Mesothelial cell of epicardium (in vitro differentiated cells): ENCODE measurements around the gene ATF6B. TPM values are rescaled to one million over a fixed set of nuclear protein-coding genes. Genes with fewer than 3 reads are reported as not detected.

ENCODE experiments used
- DNase-seq, 2 experiments: peaks; one replicate each; pipeline ENCODE4 v3.0.0; 2021; ENCODE audit warnings: low spot score in 2 of 2; ENCODE audit not compliant: unreplicated experiment in 2 of 2
- H3K27ac Mint-ChIP-seq: 2 replicates; pipeline ENCODE4 v1.8.0; 2021; ENCODE audit warnings: mixed read lengths
- H3K27me3 Mint-ChIP-seq: 2 replicates; pipeline ENCODE4 v1.8.0; 2021; ENCODE audit warnings: low read depth, mixed read lengths
- H3K36me3 Mint-ChIP-seq: 2 replicates; pipeline ENCODE4 v1.8.0; 2021; ENCODE audit warnings: mixed read lengths
- H3K4me1 Mint-ChIP-seq: 2 replicates; pipeline ENCODE4 v1.8.0; 2021; ENCODE audit warnings: mixed read lengths
- H3K4me3 Mint-ChIP-seq: 2 replicates; pipeline ENCODE4 v1.8.0; 2021; ENCODE audit warnings: mild to moderate bottlenecking, moderate library complexity, mixed read lengths
- H3K9me3 Mint-ChIP-seq: 2 replicates; pipeline ENCODE4 v1.8.0; 2021; ENCODE audit warnings: mixed read lengths
- CTCF ChIP-seq: fragments of 200-600 bp; sonication (generic); IDR thresholded peaks from one replicate; pipeline ENCODE4 v1.5.0; 2021; ENCODE audit warnings: antibody characterized with exemption; ENCODE audit not compliant: unreplicated experiment
- total RNA-seq: library from RNA; stranded (reverse); gene quantifications from 3 replicates; pipeline ENCODE4 v1.2.1, GENCODE V29; 2021

Gene ATF6B
- total RNA-seq: 95.8 to 99.8 TPM (median 96.3 TPM) in 3 replicates

GRCh38 chr6:32127717-32128592, at the start of gene ATF6B:
TSS of gene ATF6B (minus strand) at chr6:32128246. CDS start at chr6:32128207, 39 bp downstream.
- no peak for TF ChIP-seq CTCF
- peak within 1 kb of the TSS; percentile 98 for H3K27ac Mint-ChIP-seq
- no peaks in the 10 kb centered on the region for H3K27me3 Mint-ChIP-seq
- peak within 1 kb of the TSS; percentile 98 for H3K4me3 Mint-ChIP-seq
- peak; percentile 92 to 95 for DNase-seq
- H3K9me3 Mint-ChIP-seq: no peaks in the 10 kb centered on the region
- peaks cover 13% of the 10 kb centered on the region for H3K36me3 Mint-ChIP-seq
- H3K4me1 Mint-ChIP-seq: peaks cover 30% of the 10 kb centered on the region

- Mint-ChIP-seq H3K36me3 (peaks cover 8% of the 10 kb centered on the region), H3K9me3 (no peaks in the 10 kb centered on the region), H3K4me1 (peaks cover 59% of the 10 kb centered on the region), H3K4me3 (peak overlapping the region; percentile 92), H3K27ac (peak overlapping the region; percentile 98), H3K27me3 (no peaks in the 10 kb centered on the region)
- no peak for DNase-seq
- no peak for TF ChIP-seq CTCF
These were observed 49.2 kb upstream of the ATF6B start for GRCh38 chr6:32177183-32177787.

GRCh38 chr6:32176476-32177182, 48.6 kb upstream of the ATF6B start:
- no peak for TF ChIP-seq CTCF
- Mint-ChIP-seq H3K9me3 (no peaks in the 10 kb centered on the region), H3K36me3 (peaks cover 8% of the 10 kb centered on the region), H3K27me3 (no peaks in the 10 kb centered on the region), H3K4me1 (peaks cover 59% of the 10 kb centered on the region), H3K27ac (peak overlapping the region; percentile 98), H3K4me3 (peak overlapping the region; percentile 92)
- DNase-seq: no peak

- TF ChIP-seq CTCF: no peak
- no peaks in the 10 kb centered on the region for H3K27me3 Mint-ChIP-seq
- peaks cover 13% of the 10 kb centered on the region for H3K36me3 Mint-ChIP-seq
- DNase-seq: peak; percentile 95 to 98
- peak within 1 kb of the TSS; percentile 92 for H3K4me3 Mint-ChIP-seq
- H3K9me3 Mint-ChIP-seq: no peaks in the 10 kb centered on the region
- H3K4me1 Mint-ChIP-seq: peaks cover 59% of the 10 kb centered on the region
- peak within 1 kb of the TSS; percentile 98 for H3K27ac Mint-ChIP-seq
These were observed 47.8 kb upstream of the ATF6B start, which contains the start of gene AGPAT1 for GRCh38 chr6:32175711-32176475. TSS of gene AGPAT1 (minus strand) at chr6:32176084. CDS start at chr6:32171496, 4,588 bp downstream.

GRCh38 chr6:32175322-32175710, 47.3 kb upstream of the ATF6B start:
- Mint-ChIP-seq H3K36me3 (peaks cover 7% of the 10 kb centered on the region), H3K4me1 (peaks cover 59% of the 10 kb centered on the region), H3K4me3 (peak overlapping the region; percentile 92), H3K27me3 (no peaks in the 10 kb centered on the region), H3K27ac (peak overlapping the region; percentile 62), H3K9me3 (no peaks in the 10 kb centered on the region)
- no peak for DNase-seq
- TF ChIP-seq CTCF: no peak
